GM18873 (cell line): Measurements from ENCODE around the gene TCF3.
A peak's percentile ranks its signal among the peaks of the same experiment; 100 is the strongest.
"Not testable (repeated sequence)": the region's sequence is repeated elsewhere in the genome, so short reads cannot be mapped to it uniquely, and the experiment has no call there.

Experiments used
- ATAC-seq: cut with Tn5 transposase; IDR thresholded peaks from one replicate; pipeline ENCODE4 v1.9.1; 2021; ENCODE audit warnings: mild to moderate bottlenecking, moderate library complexity, moderate number of reproducible peaks; ENCODE audit not compliant: unreplicated experiment, low FRiP score

The TCF3 gene

GRCh38 chr19:1654178-1654792 is 1.9 kb upstream of the TCF3 start:
- ATAC-seq: no peak

- ATAC-seq: no peak
These were observed 849 bp upstream of the TCF3 start for GRCh38 chr19:1653300-1653628.

GRCh38 chr19:1651568-1652291 is 685 bp downstream of the TCF3 start:
- ATAC-seq: no peak

GRCh38 chr19:1650650-1651567 is 1.5 kb downstream of the TCF3 start:
- no peak for ATAC-seq

- no peak for ATAC-seq
These were observed 2.4 kb downstream of the TCF3 start for GRCh38 chr19:1649706-1650649.

- peak; percentile 2 for ATAC-seq
These were observed 3.4 kb downstream of the TCF3 start for GRCh38 chr19:1648920-1649541.

- ATAC-seq: peak; percentile 30
These were observed 4.0 kb downstream of the TCF3 start for GRCh38 chr19:1648459-1648849.

- ATAC-seq: peak; percentile 0
These were observed 4.6 kb downstream of the TCF3 start for GRCh38 chr19:1647501-1648458.

GRCh38 chr19:1646659-1647453 is 5.6 kb downstream of the TCF3 start:
- ATAC-seq: no peak

GRCh38 chr19:1646149-1646548 is 6.3 kb downstream of the TCF3 start:
- no peak for ATAC-seq

GRCh38 chr19:1645299-1645698 is 7.1 kb downstream of the TCF3 start:
- ATAC-seq: no peak

GRCh38 chr19:1644070-1644469 is 8.3 kb downstream of the TCF3 start:
- ATAC-seq: no peak

GRCh38 chr19:1640893-1641448 is 11.4 kb downstream of the TCF3 start:
- not testable (repeated sequence) for ATAC-seq

- ATAC-seq: no peak
These were observed 15.8 kb downstream of the TCF3 start for GRCh38 chr19:1636325-1637236.

- no peak for ATAC-seq
These were observed 17.5 kb downstream of the TCF3 start for GRCh38 chr19:1634938-1635243.

- ATAC-seq: no peak
These were observed 18.0 kb downstream of the TCF3 start for GRCh38 chr19:1634242-1634937.
